GM13977 (cell line): Measurements from ENCODE around the gene ARAP3.

Source experiments
- DNase-seq: peaks from one replicate; pipeline ENCODE4 v3.0.0; 2012; ENCODE audit warnings: low spot score
- CTCF ChIP-seq: IDR thresholded peaks from 2 replicates; pipeline ENCODE4 v1.5.1; 2012; ENCODE audit warnings: mild to moderate bottlenecking, control low read depth; ENCODE audit not compliant: insufficient read depth; ENCODE audit errors: extremely low read depth, missing control alignments
- in situ Hi-C: fragments of 300-500 bp; cut with MboI; formaldehyde crosslinking; loops from one replicate; pipeline ENCODE4 v1.12.0; 2022; ENCODE audit warnings: low sequenced_read_pairs, low pct_unique_long_range_greater_than_20kb, mixed read lengths, inconsistent platforms; ENCODE audit not compliant: unreplicated experiment

ARAP3 gene

GRCh38 chr5:141709699-141710267 is 27.8 kb upstream of the ARAP3 start:
- DNase-seq = no peak
- in situ Hi-C loops = loop anchor here (10.0 kb wide), 2 partner anchors 95 to 175 kb away; no protein-coding TSS in a partner anchor
- no peak for TF ChIP-seq CTCF

GRCh38 chr5:141708016-141708415 is 26.0 kb upstream of the ARAP3 start:
- DNase-seq = no peak
- no peak for TF ChIP-seq CTCF
- in situ Hi-C loops = loop anchor here (10.0 kb wide), 2 partner anchors 97 to 177 kb away; no protein-coding TSS in a partner anchor

- DNase-seq = no peak
- no peak for TF ChIP-seq CTCF
- in situ Hi-C loops = loop anchor here (10.0 kb wide), 2 partner anchors 97 to 177 kb away; no protein-coding TSS in a partner anchor
Observed at GRCh38 chr5:141707510-141707909, 25.5 kb upstream of the ARAP3 start.

GRCh38 chr5:141706121-141706520 is 24.1 kb upstream of the ARAP3 start:
- no peak for TF ChIP-seq CTCF
- in situ Hi-C loops = loop anchor here (10.0 kb wide), 2 partner anchors 99 to 179 kb away; no protein-coding TSS in a partner anchor

GRCh38 chr5:141705469-141705868 is 23.4 kb upstream of the ARAP3 start:
- no peak for TF ChIP-seq CTCF
- in situ Hi-C loops = loop anchor here (10.0 kb wide), 2 partner anchors 99 to 179 kb away; no protein-coding TSS in a partner anchor
- no peak for DNase-seq

More at GRCh38 chr5:141706121-141706520, 24.1 kb upstream of the ARAP3 start:
- DNase-seq = no peak

GRCh38 chr5:141704782-141705297 is 22.8 kb upstream of the ARAP3 start:
- TF ChIP-seq CTCF = no peak
- in situ Hi-C loops = loop anchor here (10.0 kb wide), 2 partner anchors 100 to 180 kb away; no protein-coding TSS in a partner anchor
- no peak for DNase-seq
